Activated CD8-positive, alpha-beta memory T cell treated with anti-CD3 and anti-CD28 coated beads for 1 hour (primary cell): Measurements from ENCODE around the gene CDNF.
"Not testable (repeated sequence)": the region's sequence is repeated elsewhere in the genome, so short reads cannot be mapped to it uniquely, and the experiment has no call there.

ENCODE experiments used
- DNase-seq, 2 donors: peaks; one replicate each; pipeline ENCODE4 v3.0.0-alpha.2; 2020; ENCODE audit warnings: low read depth in 1 of 2; ENCODE audit errors: extremely low read depth in 1 of 2

The CDNF gene

GRCh38 chr10:14837757-14838581 lies at the start of gene CDNF, which contains the start of the genes HSPA14 and MSANTD7:
Gene CDNF (minus strand): TSS chr10:14838037. CDS start chr10:14837946, 91 bp downstream.
Gene HSPA14 (plus strand): TSS chr10:14838306. CDS start chr10:14838403, 97 bp downstream.
Gene MSANTD7 (plus strand): TSS chr10:14838306. CDS start chr10:14842285, 3,979 bp downstream.
- DNase-seq, result peak; percentile 99

GRCh38 chr10:14884082-14884481 lies 46.2 kb upstream of the CDNF start:
- DNase-seq, result no peak

GRCh38 chr10:14880229-14880628 lies 42.4 kb upstream of the CDNF start:
- DNase-seq, result no peak

GRCh38 chr10:14879928-14880193 lies 42.0 kb upstream of the CDNF start:
- DNase-seq, result no peak

- peak in 1 of 2 donors; percentile 6 for DNase-seq
Measured at GRCh38 chr10:14879124-14879927, 41.5 kb upstream of the CDNF start.

- peak; percentile 63 to 85 for DNase-seq
Measured at GRCh38 chr10:14878266-14879123, 40.7 kb upstream of the CDNF start, which contains the start of gene SUV39H2. Gene SUV39H2 (plus strand): TSS chr10:14878866. CDS start chr10:14878889, 23 bp downstream.

- DNase-seq, result no peak
Measured at GRCh38 chr10:14876764-14877163, 38.9 kb upstream of the CDNF start.

- no peak for DNase-seq
Measured at GRCh38 chr10:14875941-14876340, 38.1 kb upstream of the CDNF start.

GRCh38 chr10:14873090-14873760 lies 35.4 kb upstream of the CDNF start:
- no peak for DNase-seq

- not testable (repeated sequence) for DNase-seq
Measured at GRCh38 chr10:14864871-14865270, 27.0 kb upstream of the CDNF start.

- not testable (repeated sequence) for DNase-seq
Measured at GRCh38 chr10:14864466-14864865, 26.6 kb upstream of the CDNF start.

GRCh38 chr10:14860791-14861190 lies 23.0 kb upstream of the CDNF start:
- no peak for DNase-seq

GRCh38 chr10:14859775-14860174 lies 21.9 kb upstream of the CDNF start:
- no peak for DNase-seq

- DNase-seq, result no peak
Measured at GRCh38 chr10:14859043-14859442, 21.2 kb upstream of the CDNF start.

- no peak for DNase-seq
Measured at GRCh38 chr10:14858338-14858960, 20.6 kb upstream of the CDNF start.

GRCh38 chr10:14855453-14855852 lies 17.6 kb upstream of the CDNF start:
- no peak for DNase-seq

GRCh38 chr10:14852236-14852635 lies 14.4 kb upstream of the CDNF start:
- DNase-seq, result no peak

- no peak for DNase-seq
Measured at GRCh38 chr10:14844948-14845347, 7.1 kb upstream of the CDNF start.

- DNase-seq, result no peak
Measured at GRCh38 chr10:14843327-14843988, 5.6 kb upstream of the CDNF start.
